Breast epithelium (tissue), 3 donors: Measurements from ENCODE around the gene FAM20C.

Experiments
- POLR2A ChIP-seq: fragments of 450-650 bp; IDR thresholded peaks from one replicate; pipeline ENCODE4 v1.6.1; 2016; ENCODE audit warnings: antibody characterized with exemption, mild to moderate bottlenecking, moderate library complexity
- POLR2AphosphoS5 ChIP-seq, 3 donors: sonication (generic); formaldehyde crosslinking; IDR thresholded peaks; one replicate each; pipeline ENCODE4 v1.6.1; 2017; ENCODE audit warnings: antibody characterized with exemption in 3 of 3
- TF ChIP-seq, protein P1 (sequence below), 3 donors: fragments of 450-650 bp; IDR thresholded peaks; one replicate each; pipeline ENCODE4 v1.5.1; 2016 to 2017; ENCODE audit warnings: antibody characterized with exemption in 3 of 3, mild to moderate bottlenecking in 3 of 3, moderate library complexity in 3 of 3

DNA sequence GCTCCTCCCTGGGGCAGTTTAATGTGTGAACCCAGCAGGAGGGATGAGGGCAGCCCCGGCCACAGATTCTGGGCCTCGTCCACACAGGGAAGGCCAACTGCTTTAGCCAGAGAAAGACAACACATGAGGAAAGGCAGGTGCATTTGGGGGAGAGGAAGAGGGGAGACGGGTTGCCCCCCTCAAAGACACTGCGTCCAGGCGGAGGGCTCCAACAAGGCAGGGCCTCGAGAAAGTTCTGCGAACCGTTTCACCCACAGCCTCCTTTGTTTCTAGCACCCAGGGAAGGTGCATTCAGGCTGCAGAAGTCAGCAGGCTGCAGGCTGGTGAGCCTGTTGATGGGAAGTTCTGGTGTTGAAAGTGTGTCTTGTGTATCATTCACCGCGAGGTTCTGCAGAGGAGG lies 107.7 kb downstream of the FAM20C start:
- TF ChIP-seq, protein P1, sequence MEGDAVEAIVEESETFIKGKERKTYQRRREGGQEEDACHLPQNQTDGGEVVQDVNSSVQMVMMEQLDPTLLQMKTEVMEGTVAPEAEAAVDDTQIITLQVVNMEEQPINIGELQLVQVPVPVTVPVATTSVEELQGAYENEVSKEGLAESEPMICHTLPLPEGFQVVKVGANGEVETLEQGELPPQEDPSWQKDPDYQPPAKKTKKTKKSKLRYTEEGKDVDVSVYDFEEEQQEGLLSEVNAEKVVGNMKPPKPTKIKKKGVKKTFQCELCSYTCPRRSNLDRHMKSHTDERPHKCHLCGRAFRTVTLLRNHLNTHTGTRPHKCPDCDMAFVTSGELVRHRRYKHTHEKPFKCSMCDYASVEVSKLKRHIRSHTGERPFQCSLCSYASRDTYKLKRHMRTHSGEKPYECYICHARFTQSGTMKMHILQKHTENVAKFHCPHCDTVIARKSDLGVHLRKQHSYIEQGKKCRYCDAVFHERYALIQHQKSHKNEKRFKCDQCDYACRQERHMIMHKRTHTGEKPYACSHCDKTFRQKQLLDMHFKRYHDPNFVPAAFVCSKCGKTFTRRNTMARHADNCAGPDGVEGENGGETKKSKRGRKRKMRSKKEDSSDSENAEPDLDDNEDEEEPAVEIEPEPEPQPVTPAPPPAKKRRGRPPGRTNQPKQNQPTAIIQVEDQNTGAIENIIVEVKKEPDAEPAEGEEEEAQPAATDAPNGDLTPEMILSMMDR (IDR thresholded peaks at IDR 0.05): no peak
- TF ChIP-seq POLR2A (no peak), POLR2AphosphoS5 (IDR thresholded peaks at IDR 0.05) (no peak)
